Common myeloid progenitor, CD34-positive (primary cell): ENCODE results near the gene EBF3.

Experiments
- CTCF ChIA-PET: fragments of 350-600 bp; sonication (Branson Sonifier 250); formaldehyde crosslinking; loops from one replicate; lab custom pipeline; 2021; ENCODE audit warnings: antibody characterized with exemption; lab: Charles Lee
- POLR2A ChIA-PET: fragments of 350-600 bp; sonication (Branson Sonifier 250); formaldehyde crosslinking; loops from one replicate; lab custom pipeline; 2021; ENCODE audit warnings: antibody characterized with exemption; lab: Charles Lee
- DNase-seq, 3 donors: peaks; one replicate each; pipeline versions ENCODE4 v3.0.0 to v3.0.0-alpha.2; 2013
- H3K27ac ChIP-seq, 2 experiments: 1 replicate in 1 of 2; 2 replicates in 1 of 2; pipeline ENCODE4 v1.7.0; 2013; ENCODE audit warnings: inconsistent platforms in 2 of 2, low read length in 2 of 2, mild to moderate bottlenecking in 2 of 2, low read depth in 1 of 2, moderate library complexity in 1 of 2; ENCODE audit not compliant: severe bottlenecking in 2 of 2, insufficient read depth in 1 of 2, poor library complexity in 1 of 2
- H3K27me3 ChIP-seq, 5 experiments: replicated peaks in 2 of 5; 1 replicate in 3 of 5; 2 replicates in 2 of 5; pipeline versions ENCODE4 v1.6.1 to v1.7.0; 2013; ENCODE audit warnings: low read length in 4 of 5, mild to moderate bottlenecking in 2 of 5, moderate library complexity in 2 of 5, inconsistent platforms in 1 of 5; ENCODE audit not compliant: insufficient read depth in 5 of 5, control insufficient read depth in 4 of 5
- H3K36me3 ChIP-seq, 4 experiments: 1 replicate in 2 of 4; 2 replicates in 2 of 4; pipeline versions ENCODE4 v1.6.1 to v1.7.0; 2013; ENCODE audit warnings: low read length in 3 of 4, control low read depth in 1 of 4, mild to moderate bottlenecking in 1 of 4; ENCODE audit not compliant: control insufficient read depth in 4 of 4, insufficient read depth in 4 of 4
- H3K4me1 ChIP-seq, 4 experiments: 1 replicate in 3 of 4; 2 replicates in 1 of 4; pipeline versions ENCODE4 v1.6.1 to v1.7.1; 2013; ENCODE audit warnings: low read length in 3 of 4, mild to moderate bottlenecking in 3 of 4, control low read depth in 1 of 4, inconsistent platforms in 1 of 4, moderate library complexity in 1 of 4; ENCODE audit not compliant: control insufficient read depth in 4 of 4, insufficient read depth in 4 of 4; ENCODE audit errors: control extremely low read depth in 1 of 4
- H3K4me3 ChIP-seq, 7 experiments: 1 replicate in 4 of 7; 2 replicates in 3 of 7; pipeline versions ENCODE4 v1.5.1 to v1.7.0; 2013; ENCODE audit warnings: mild to moderate bottlenecking in 7 of 7, low read length in 6 of 7, moderate library complexity in 6 of 7, inconsistent platforms in 2 of 7, low read depth in 2 of 7, control low read depth in 1 of 7; ENCODE audit not compliant: insufficient read depth in 4 of 7, control insufficient read depth in 1 of 7; ENCODE audit errors: extremely low read depth in 1 of 7
- H3K9me3 ChIP-seq, 5 experiments: 1 replicate in 4 of 5; 2 replicates in 1 of 5; pipeline versions ENCODE4 v1.6.1 to v1.7.1; 2013; ENCODE audit warnings: low read length in 4 of 5, mild to moderate bottlenecking in 2 of 5, inconsistent platforms in 1 of 5, low read depth in 1 of 5, moderate library complexity in 1 of 5; ENCODE audit not compliant: control insufficient read depth in 4 of 5, insufficient read depth in 2 of 5; ENCODE audit errors: control extremely low read depth in 1 of 5
- WGBS: methylation state at CpG from one replicate; pipeline ENCODE4 v1.1.5; 2013; ENCODE audit not compliant: insufficient coverage; 5-methylcytosine and 5-hydroxymethylcytosine counted together

Gene EBF3

GRCh38 chr10:129950676-129951075, 13.4 kb downstream of the EBF3 start:
- H3K4me1 ChIP-seq, result peaks cover 0 to 8% (median 3%) of the 10 kb centered on the region in 4 experiments
- no peak overlapping the region for H3K27ac ChIP-seq
- peaks cover 7 to 64% (median 24%) of the 10 kb centered on the region in 5 experiments for H3K27me3 ChIP-seq
- H3K36me3 ChIP-seq, result no peaks in the 10 kb centered on the region
- WGBS, result 85% methylated on average over 2 of the region's 2 CpGs
- ChIA-PET POLR2A (no interaction called here), CTCF (interaction anchor here (1.4 kb wide), 1 partner anchor 15 kb away, joined by 3 read pairs; no protein-coding TSS in a partner anchor)
- H3K4me3 ChIP-seq, result no peak overlapping the region
- no peak for DNase-seq
- H3K9me3 ChIP-seq, result no peaks in the 10 kb centered on the region

GRCh38 chr10:129949891-129950291, 14.2 kb downstream of the EBF3 start:
- WGBS, result 2% methylated on average over 12 of the region's 16 CpGs
- H3K27ac ChIP-seq, result no peak overlapping the region
- H3K4me1 ChIP-seq, result peaks cover 0 to 8% (median 3%) of the 10 kb centered on the region in 4 experiments
- peak in 2 of 3 donors; percentile 29 to 72 for DNase-seq
- POLR2A ChIA-PET, result no interaction called here
- H3K36me3 ChIP-seq, result no peaks in the 10 kb centered on the region
- peaks cover 3 to 62% (median 19%) of the 10 kb centered on the region in 5 experiments for H3K27me3 ChIP-seq
- no peaks in the 10 kb centered on the region for H3K9me3 ChIP-seq
- CTCF ChIA-PET, result no interaction called here
- H3K4me3 ChIP-seq, result peak overlapping the region in 1 of 7 experiments; percentile 10

GRCh38 chr10:129949411-129949810, 14.7 kb downstream of the EBF3 start:
- no peak overlapping the region for H3K4me3 ChIP-seq
- H3K36me3 ChIP-seq, result no peaks in the 10 kb centered on the region
- H3K27ac ChIP-seq, result no peak overlapping the region
- WGBS, result 91% methylated on average over 9 of the region's 9 CpGs
- no peak for DNase-seq
- ChIA-PET POLR2A (no interaction called here), CTCF (no interaction called here)
- no peaks in the 10 kb centered on the region for H3K9me3 ChIP-seq
- peaks cover 0 to 8% (median 3%) of the 10 kb centered on the region in 4 experiments for H3K4me1 ChIP-seq
- peaks cover 0 to 57% (median 15%) of the 10 kb centered on the region in 5 experiments for H3K27me3 ChIP-seq

- 94% methylated on average over 12 of the region's 14 CpGs for WGBS
- H3K4me3 ChIP-seq, result no peak overlapping the region
- H3K4me1 ChIP-seq, result peaks cover 0 to 8% (median 3%) of the 10 kb centered on the region in 4 experiments
- POLR2A ChIA-PET, result no interaction called here
- H3K27me3 ChIP-seq, result peaks cover 0 to 33% (median 6%) of the 10 kb centered on the region in 5 experiments
- CTCF ChIA-PET, result no interaction called here
- H3K27ac ChIP-seq, result no peak overlapping the region
- H3K36me3 ChIP-seq, result no peaks in the 10 kb centered on the region
- H3K9me3 ChIP-seq, result no peaks in the 10 kb centered on the region
- DNase-seq, result no peak
Observed at GRCh38 chr10:129946859-129947258, 17.2 kb downstream of the EBF3 start.

GRCh38 chr10:129945941-129946760, 17.9 kb downstream of the EBF3 start:
- WGBS, result 96% methylated on average over 20 of the region's 26 CpGs
- CTCF ChIA-PET, result no interaction called here
- POLR2A ChIA-PET, result no interaction called here
- no peak overlapping the region for H3K4me3 ChIP-seq
- no peaks in the 10 kb centered on the region for H3K36me3 ChIP-seq
- H3K9me3 ChIP-seq, result no peaks in the 10 kb centered on the region
- no peak overlapping the region for H3K27ac ChIP-seq
- DNase-seq, result no peak
- peaks cover 0 to 8% (median 3%) of the 10 kb centered on the region in 4 experiments for H3K4me1 ChIP-seq
- H3K27me3 ChIP-seq, result peaks cover 0 to 28% (median 4%) of the 10 kb centered on the region in 5 experiments

- Histone ChIP-seq H3K9me3 (no peaks in the 10 kb centered on the region), H3K27ac (no peak overlapping the region), H3K4me3 (no peak overlapping the region), H3K36me3 (no peaks in the 10 kb centered on the region), H3K27me3 (peaks cover 0 to 22% (median 4%) of the 10 kb centered on the region in 5 experiments), H3K4me1 (peaks cover 0 to 8% (median 3%) of the 10 kb centered on the region in 4 experiments)
- ChIA-PET POLR2A (no interaction called here), CTCF (interaction anchor here (1.3 kb wide), 1 partner anchor 23 kb away, joined by 3 read pairs; no protein-coding TSS in a partner anchor)
- 100% methylated on average over 5 of the region's 8 CpGs for WGBS
- DNase-seq, result no peak
Observed at GRCh38 chr10:129945526-129945925, 18.5 kb downstream of the EBF3 start.

- peaks cover 0 to 6% (median 2%) of the 10 kb centered on the region in 4 experiments for H3K4me1 ChIP-seq
- no peaks in the 10 kb centered on the region for H3K9me3 ChIP-seq
- 94% methylated on average over 2 of the region's 6 CpGs for WGBS
- H3K27me3 ChIP-seq, result peaks cover 0 to 17% (median 4%) of the 10 kb centered on the region in 5 experiments
- DNase-seq, result no peak
- H3K4me3 ChIP-seq, result no peak overlapping the region
- no peaks in the 10 kb centered on the region for H3K36me3 ChIP-seq
- POLR2A ChIA-PET, result no interaction called here
- no peak overlapping the region for H3K27ac ChIP-seq
- CTCF ChIA-PET, result interaction anchor here (1.3 to 1.4 kb wide), 2 partner anchors 13 to 24 kb away, joined by 3 read pairs; no protein-coding TSS in a partner anchor
Observed at GRCh38 chr10:129945064-129945463, 19.0 kb downstream of the EBF3 start.
